OCI-M2 (cell line): ENCODE data around the gene ACTR3C.
"Not testable (repeated sequence)": the region's sequence is repeated elsewhere in the genome, so short reads cannot be mapped to it uniquely, and the experiment has no call there.

ENCODE experiments used
- DNase-seq: peaks from one replicate; lab custom pipeline; 2025; ENCODE audit not compliant: unreplicated experiment; lab: John Stamatoyannopoulos, UW

Gene ACTR3C

DNA sequence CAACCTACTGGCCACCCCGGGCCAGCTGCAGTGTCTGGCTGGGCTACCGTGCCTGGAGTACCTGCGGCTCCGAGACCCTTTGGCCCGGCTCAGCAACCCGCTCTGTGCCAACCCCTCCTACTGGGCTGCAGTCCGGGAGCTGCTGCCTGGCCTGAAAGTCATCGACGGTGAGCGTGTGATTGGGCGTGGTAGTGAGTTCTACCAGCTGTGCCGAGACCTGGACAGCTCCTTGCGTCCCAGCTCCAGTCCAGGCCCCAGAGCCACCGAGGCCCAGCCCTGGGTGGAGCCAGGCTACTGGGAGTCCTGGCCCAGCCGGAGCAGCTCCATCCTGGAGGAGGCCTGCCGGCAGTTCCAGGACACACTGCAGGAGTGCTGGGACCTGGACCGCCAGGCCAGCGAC lies 13.8 kb upstream of the ACTR3C start:
- DNase-seq, result no peak

- no peak for DNase-seq
These were observed 13.4 kb upstream of the ACTR3C start for GRCh38 chr7:150336746-150337145.

DNA sequence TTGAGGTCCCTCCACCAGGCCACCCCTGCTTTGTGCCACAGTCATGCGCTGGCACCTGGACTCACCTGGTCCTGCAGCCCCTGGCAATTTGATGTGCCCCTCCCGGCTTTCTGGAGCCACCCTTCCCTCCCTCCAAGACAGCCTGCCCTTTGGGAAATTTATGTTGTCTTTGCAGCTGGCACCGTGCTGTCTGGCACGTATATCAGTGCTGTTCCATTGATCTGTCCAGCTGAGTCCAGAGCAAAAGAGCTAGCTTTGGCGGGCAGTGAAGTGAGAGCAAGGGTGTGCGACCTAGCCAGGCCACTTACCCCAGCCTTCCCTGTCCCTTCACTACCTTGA lies 12.4 kb upstream of the ACTR3C start:
- DNase-seq, result no peak

- no peak for DNase-seq
These were observed 11.9 kb upstream of the ACTR3C start for GRCh38 chr7:150335108-150335773.

GRCh38 chr7:150334108-150334507 lies 10.8 kb upstream of the ACTR3C start:
- no peak for DNase-seq

- DNase-seq, result no peak
These were observed 10.3 kb upstream of the ACTR3C start for GRCh38 chr7:150333659-150334058.

- no peak for DNase-seq
These were observed 9.7 kb upstream of the ACTR3C start for GRCh38 chr7:150332852-150333635.

DNA sequence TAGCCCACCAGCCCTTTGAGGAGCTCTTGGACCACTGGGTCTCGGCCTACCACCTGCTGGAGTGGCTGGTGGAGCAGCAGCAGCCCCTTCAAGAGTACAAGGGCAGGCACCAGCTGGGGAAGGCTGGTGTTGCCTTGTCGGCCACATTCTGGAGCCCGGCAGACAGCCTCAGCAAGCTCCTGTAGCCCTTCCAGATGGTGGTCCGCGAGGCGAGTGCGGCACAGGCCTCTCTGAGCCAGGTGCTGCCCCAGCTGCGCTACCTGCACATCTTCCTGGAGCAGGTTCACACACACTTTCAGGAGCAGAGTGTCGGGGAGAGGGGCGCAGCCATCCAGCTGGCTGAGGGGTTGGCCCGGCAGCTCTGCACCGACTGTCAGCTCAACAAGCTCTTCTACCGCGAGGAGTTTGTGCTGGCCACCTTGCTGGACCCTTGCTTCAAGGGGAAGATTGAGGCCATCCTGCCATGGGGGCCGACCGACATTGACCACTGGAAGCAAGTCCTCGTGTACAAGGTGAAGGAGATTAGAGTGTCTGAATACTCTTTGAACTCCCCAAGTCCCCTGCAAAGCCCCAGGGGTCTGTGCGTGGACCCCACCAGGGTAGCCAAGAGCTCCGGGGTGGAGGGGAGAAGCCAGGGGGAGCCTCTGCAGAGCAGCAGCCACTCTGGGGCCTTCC lies 7.0 kb upstream of the ACTR3C start:
- no peak for DNase-seq

DNA sequence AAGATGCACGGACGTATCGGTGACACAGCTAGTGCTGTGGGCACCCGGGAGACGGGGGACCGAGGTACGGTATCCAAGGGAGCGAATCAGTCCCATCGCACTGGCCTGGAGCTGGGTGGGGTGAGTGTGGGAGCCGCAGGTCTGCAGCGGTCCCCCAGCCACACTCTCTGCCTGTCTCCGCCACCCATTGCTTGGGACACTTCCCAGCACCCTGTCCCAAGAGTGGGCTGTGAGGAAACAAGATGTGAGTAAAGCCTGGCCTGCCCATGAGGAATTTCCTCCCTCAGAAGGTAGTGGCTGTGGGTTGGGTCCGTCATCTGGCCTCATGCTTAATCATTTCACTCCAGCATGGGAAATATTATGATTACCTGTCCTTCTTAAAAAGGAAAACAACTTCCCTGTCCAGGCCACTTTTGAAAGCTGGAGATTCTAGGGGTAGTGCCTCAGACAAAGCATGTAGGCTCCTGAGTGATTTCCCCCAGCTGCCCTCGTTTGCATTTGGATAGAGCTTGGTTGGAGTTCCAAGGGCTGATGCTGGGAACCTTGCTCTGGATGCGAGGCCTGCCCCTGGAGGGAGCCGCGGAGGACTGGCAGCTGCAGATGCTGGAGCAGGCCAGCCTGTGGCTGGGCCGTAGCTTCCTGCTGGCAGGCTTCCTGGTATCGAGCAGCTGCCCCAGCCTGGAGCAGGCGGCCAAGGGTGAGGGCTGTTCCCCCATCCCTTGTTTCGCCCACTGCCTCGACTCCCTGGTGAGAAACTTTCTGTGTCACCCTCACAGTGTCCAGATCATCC lies 6.2 kb upstream of the ACTR3C start:
- DNase-seq, result no peak

GRCh38 chr7:150327308-150327707 lies 4.0 kb upstream of the ACTR3C start:
- no peak for DNase-seq

DNA sequence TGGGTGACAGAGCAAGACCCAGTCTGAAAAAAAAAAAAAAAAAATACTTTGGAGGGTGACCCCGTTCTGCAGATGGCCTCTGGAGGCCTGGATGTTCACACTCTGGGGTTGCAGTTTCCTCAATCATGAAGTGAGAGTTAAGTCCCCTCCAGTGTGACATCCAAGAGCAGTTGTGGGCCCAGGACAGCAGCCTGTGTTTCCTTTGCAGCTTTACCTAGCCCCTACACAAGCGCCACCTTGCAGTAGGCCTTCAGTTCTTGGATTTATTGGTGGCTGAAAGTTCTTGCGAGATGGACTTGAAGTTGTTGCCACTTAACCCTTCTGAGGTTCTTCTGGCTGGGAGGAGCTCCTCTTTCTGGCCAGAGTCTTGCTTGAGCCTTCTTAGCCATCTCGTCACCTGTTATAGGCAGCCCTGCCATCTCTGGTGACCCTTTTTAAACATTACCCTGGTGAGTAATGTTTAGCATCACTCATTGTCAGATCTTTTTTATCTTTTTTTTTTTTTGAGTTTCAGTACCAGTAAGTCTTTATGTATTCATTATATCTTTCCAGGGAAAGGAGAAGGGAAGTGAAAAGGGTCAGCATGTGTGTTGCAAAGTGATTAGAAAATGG lies 3.4 kb upstream of the ACTR3C start:
- no peak for DNase-seq

GRCh38 chr7:150325901-150326300 lies 2.6 kb upstream of the ACTR3C start:
- DNase-seq, result no peak

DNA sequence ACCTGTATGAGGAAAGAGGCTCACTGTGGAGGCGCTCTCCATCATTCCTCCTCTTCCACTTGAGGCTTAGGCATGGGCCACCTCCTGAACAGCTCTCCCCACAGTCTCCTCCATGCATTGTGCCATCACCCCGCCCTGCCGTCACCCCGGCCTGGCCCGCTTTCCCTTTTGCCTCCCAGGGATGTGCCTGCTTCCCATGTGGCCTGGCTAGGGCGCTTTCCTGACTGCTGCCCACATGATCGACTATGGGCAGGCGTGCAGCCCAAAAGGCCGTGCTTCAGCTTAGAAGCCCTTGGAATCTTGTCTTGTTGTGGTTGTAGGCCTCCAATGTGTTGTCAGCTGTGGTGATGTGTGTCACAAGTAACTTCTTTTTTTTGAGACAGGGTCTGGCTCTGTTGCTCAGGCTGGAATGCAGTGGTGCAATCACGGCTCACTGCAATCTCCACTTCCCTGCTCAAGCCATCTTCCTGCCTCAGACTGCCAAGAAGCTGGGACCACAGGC lies 1.8 kb upstream of the ACTR3C start:
- DNase-seq, result no peak

DNA sequence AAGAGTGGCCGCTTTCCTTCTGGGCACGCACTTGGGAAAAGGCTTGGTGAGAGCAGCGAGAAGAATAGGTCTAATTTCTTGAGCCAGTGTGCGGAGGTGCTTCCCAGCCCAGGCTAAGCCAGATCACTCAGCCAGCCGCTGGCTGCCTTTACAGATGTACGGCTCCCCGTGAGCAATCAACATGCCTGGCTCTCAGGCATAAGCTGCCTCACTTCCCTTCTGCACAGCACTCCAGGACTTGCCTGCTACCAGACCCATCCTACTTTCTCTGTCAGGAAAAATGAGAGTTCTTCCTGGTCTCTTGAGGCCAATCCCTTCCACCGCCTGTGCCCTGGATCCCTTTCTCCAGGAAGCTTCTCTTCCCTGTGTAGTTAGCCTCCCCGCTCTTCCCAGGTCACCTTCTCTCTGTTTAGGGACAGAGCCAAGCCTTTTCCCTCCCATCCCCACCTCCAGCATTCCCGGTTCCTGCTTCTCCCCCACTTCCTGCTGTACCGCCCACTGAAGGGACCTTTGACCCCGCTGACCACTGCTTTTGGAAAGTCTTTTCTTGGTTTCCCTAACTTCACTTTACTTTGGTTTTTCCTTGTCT lies 1.1 kb upstream of the ACTR3C start:
- DNase-seq, result no peak

DNA sequence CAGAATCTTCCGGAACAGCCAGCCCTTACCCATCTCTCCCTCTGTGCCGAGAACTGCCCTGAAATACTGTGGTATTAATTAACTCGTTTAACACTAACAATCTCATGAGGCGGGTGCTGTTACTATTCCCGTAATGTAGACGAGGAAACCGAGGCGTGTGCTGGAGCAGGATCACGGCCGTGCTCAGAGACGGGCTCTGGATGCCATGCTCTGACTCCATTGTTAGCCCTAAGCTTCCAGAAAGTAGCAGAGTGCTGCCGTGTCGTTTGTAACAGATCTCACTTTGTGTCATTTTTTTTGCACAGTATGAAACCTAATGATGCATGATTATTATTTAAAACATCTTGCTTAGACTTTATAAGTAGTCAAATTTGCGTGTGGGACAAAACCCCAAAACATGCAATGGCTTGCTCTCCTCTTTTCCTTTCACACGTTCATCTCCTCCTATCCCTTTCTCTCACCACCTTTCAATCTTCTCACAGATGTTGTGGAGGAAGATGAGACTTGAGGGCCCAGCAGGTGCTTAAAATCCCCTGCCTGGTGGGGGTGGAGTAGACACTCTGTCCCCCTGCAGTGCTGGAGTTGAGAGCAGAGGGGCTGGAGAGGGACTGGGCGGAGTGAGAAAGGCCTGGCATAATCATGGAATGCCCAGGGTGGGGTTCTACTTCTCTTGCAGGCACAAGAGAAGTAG lies 482 bp upstream of the ACTR3C start:
- no peak for DNase-seq

DNA sequence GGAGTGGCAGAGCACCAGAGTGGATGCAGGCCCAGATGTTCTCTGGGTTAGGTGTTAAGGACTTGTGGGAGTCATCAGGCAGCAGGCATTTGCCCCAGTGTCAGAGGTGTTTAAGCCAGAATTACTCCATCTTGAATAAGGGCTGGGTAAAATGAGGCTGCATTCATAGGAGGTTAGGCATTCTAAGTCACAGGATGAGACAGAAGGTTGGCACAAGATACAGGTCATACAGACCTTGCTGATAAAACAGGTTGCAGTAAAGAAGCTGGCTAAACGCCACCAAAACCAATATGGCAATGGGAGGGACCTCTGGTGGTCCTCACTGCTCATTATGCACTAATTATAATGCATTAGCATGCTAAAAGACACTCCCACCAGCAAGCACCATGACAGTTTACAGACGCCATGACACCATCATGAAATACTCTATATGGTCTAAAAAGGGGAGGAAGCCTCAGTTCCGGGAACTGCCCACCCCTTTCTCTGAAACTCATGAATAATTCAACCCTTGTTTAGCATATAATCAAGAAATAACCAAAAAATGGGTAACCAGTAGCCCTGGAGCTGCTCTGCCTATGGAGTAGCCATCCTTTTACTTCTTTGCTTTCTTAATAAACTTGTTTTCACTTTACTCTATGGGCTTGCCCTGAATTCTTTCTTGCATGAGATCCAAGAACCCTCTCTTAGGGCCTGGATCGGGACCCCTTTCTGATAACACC lies 1.1 kb downstream of the ACTR3C start:
- no peak for DNase-seq

- DNase-seq, result no peak
These were observed 1.6 kb downstream of the ACTR3C start for GRCh38 chr7:150321788-150322113.

DNA sequence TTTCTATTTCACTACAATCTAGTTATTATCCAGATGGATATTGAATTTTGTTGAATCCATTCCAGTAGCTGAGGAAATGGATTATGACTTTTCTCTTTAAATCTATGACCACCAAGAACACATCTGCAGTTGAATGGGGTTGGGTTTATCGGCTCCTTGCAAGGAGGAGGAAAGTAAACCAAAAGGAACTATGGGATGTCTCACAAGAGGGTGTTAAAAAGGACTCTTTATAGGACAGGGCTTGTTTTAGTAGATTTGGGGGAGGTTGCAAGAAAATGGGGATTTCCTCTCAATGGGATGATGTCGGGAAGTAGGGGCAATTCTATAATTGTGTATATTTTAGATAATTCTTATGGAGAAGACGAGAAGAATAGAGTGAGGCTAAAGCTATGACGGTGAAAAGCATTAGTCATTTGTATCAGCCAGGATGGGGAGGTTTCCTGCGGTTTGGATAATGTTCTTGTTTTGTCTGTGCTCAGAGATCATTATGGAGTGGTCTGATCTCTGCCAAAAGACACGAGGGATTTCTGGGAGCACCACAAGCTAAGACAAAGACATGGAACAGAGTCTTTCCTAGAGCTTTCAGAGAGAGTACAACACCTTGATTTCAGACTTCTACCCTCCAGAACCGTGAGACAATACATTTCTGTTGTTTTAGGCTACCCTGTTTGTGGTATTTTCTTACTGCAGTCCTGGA lies 5.4 kb downstream of the ACTR3C start:
- no peak for DNase-seq

DNA sequence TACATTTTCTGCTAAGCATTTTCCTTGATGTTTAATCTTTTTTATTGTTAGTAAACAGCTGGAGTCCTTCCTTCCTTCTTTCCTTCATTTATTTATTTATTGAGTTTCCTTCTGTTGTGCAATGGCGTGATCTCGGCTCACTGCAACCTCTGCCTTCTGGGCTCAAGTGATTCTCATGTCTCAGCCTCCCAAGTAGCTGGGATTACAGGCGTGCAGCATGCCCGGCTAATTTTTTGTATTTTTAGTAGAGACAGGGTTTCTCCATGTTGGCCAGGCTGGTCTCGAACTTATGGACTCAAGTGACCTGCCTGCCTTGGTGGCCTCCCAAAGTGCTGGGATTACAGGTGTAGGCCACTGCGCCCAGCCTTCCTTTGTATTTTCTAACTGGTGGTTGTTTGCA lies 6.4 kb downstream of the ACTR3C start:
- DNase-seq, result not testable (repeated sequence)
